Measurements from ENCODE around the gene TIE1.

Gene TIE1

GRCh38 chr1:43304771-43305300 lies 4.1 kb downstream of the TIE1 start:
- Histone ChIP-seq H3K9me3 (ENCODE audit: insufficient read depth, low read length) (no peaks in the 10 kb centered on the region), H3K79me2 (ENCODE audit: low read length) (no peaks in the 10 kb centered on the region), H3K4me3 (ENCODE audit: low read length) (no peak overlapping the region), H3K4me1 (ENCODE audit: low read length) (no peaks in the 10 kb centered on the region), H4K20me1 (ENCODE audit: insufficient read depth, low read length) (no peaks in the 10 kb centered on the region), H3K27ac (ENCODE audit: low read length) (no peak overlapping the region), H2AFZ (ENCODE audit: low read depth, low read length) (no peak overlapping the region), H3K4me2 (ENCODE audit: low read length) (no peak overlapping the region), H3K36me3 (replicated peaks; ENCODE audit: low read depth, low read length) (no peaks in the 10 kb centered on the region), H3K27me3 (ENCODE audit: low read depth, low read length) (peaks cover 6% of the 10 kb centered on the region; the same call in 1 of the 2 replicates), H3K9ac (ENCODE audit: low read length) (no peak overlapping the region)
- TF ChIP-seq EZH2phosphoT487 (IDR thresholded peaks at IDR 0.05; ENCODE audit: low read depth), result no peak

- Histone ChIP-seq H2AFZ (ENCODE audit: low read depth, low read length) (no peak overlapping the region), H3K4me3 (ENCODE audit: low read length) (no peak overlapping the region), H4K20me1 (ENCODE audit: insufficient read depth, low read length) (no peaks in the 10 kb centered on the region), H3K36me3 (replicated peaks; ENCODE audit: low read depth, low read length) (no peaks in the 10 kb centered on the region), H3K4me2 (ENCODE audit: low read length) (no peak overlapping the region), H3K79me2 (ENCODE audit: low read length) (no peaks in the 10 kb centered on the region), H3K4me1 (ENCODE audit: low read length) (no peaks in the 10 kb centered on the region), H3K27ac (ENCODE audit: low read length) (no peak overlapping the region), H3K9me3 (ENCODE audit: insufficient read depth, low read length) (no peaks in the 10 kb centered on the region), H3K9ac (ENCODE audit: low read length) (no peak overlapping the region), H3K27me3 (ENCODE audit: low read depth, low read length) (peaks cover 6% of the 10 kb centered on the region; the same call in 1 of the 2 replicates)
- TF ChIP-seq, protein P1, sequence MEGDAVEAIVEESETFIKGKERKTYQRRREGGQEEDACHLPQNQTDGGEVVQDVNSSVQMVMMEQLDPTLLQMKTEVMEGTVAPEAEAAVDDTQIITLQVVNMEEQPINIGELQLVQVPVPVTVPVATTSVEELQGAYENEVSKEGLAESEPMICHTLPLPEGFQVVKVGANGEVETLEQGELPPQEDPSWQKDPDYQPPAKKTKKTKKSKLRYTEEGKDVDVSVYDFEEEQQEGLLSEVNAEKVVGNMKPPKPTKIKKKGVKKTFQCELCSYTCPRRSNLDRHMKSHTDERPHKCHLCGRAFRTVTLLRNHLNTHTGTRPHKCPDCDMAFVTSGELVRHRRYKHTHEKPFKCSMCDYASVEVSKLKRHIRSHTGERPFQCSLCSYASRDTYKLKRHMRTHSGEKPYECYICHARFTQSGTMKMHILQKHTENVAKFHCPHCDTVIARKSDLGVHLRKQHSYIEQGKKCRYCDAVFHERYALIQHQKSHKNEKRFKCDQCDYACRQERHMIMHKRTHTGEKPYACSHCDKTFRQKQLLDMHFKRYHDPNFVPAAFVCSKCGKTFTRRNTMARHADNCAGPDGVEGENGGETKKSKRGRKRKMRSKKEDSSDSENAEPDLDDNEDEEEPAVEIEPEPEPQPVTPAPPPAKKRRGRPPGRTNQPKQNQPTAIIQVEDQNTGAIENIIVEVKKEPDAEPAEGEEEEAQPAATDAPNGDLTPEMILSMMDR (IDR thresholded peaks at IDR 0.05; ENCODE audit: low read depth, low read length), result no peak
- TF ChIP-seq EZH2phosphoT487 (IDR thresholded peaks at IDR 0.05; ENCODE audit: low read depth), result no peak
These were observed 4.7 kb downstream of the TIE1 start for GRCh38 chr1:43305461-43305860.

- no peak overlapping the region for H3K4me2 ChIP-seq (ENCODE audit: low read length)
- H3K27me3 ChIP-seq (ENCODE audit: low read depth, low read length), result peaks cover 6% of the 10 kb centered on the region; the same call in 1 of the 2 replicates
- H3K36me3 ChIP-seq (replicated peaks; ENCODE audit: low read depth, low read length), result no peaks in the 10 kb centered on the region
- no peak overlapping the region for H3K27ac ChIP-seq (ENCODE audit: low read length)
- TF ChIP-seq, protein P1 (IDR thresholded peaks at IDR 0.05; ENCODE audit: low read depth, low read length), result no peak
- no peak for TF ChIP-seq EZH2phosphoT487 (IDR thresholded peaks at IDR 0.05; ENCODE audit: low read depth)
- no peak overlapping the region for H2AFZ ChIP-seq (ENCODE audit: low read depth, low read length)
- H3K9ac ChIP-seq (ENCODE audit: low read length), result no peak overlapping the region
- H3K9me3 ChIP-seq (ENCODE audit: insufficient read depth, low read length), result no peaks in the 10 kb centered on the region
- no peaks in the 10 kb centered on the region for H4K20me1 ChIP-seq (ENCODE audit: insufficient read depth, low read length)
- H3K4me1 ChIP-seq (ENCODE audit: low read length), result no peaks in the 10 kb centered on the region
- no peak overlapping the region for H3K4me3 ChIP-seq (ENCODE audit: low read length)
- H3K79me2 ChIP-seq (ENCODE audit: low read length), result no peaks in the 10 kb centered on the region
These were observed 5.3 kb downstream of the TIE1 start for GRCh38 chr1:43305926-43306687.

GRCh38 chr1:43306688-43307457 lies 6.1 kb downstream of the TIE1 start:
- H3K79me2 ChIP-seq (ENCODE audit: low read length), result no peaks in the 10 kb centered on the region

More at GRCh38 chr1:43306688-43307457, 6.1 kb downstream of the TIE1 start:
- H3K36me3 ChIP-seq (replicated peaks; ENCODE audit: low read depth, low read length), result no peaks in the 10 kb centered on the region
- TF ChIP-seq, protein P1 (IDR thresholded peaks at IDR 0.05; ENCODE audit: low read depth, low read length), result no peak
- TF ChIP-seq EZH2phosphoT487 (IDR thresholded peaks at IDR 0.05; ENCODE audit: low read depth), result no peak
- no peak overlapping the region for H3K9ac ChIP-seq (ENCODE audit: low read length)
- H3K9me3 ChIP-seq (ENCODE audit: insufficient read depth, low read length), result no peaks in the 10 kb centered on the region
- no peaks in the 10 kb centered on the region for H3K4me1 ChIP-seq (ENCODE audit: low read length)
- H3K4me2 ChIP-seq (ENCODE audit: low read length), result no peak overlapping the region
- peaks cover 6% of the 10 kb centered on the region; the same call in 1 of the 2 replicates for H3K27me3 ChIP-seq (ENCODE audit: low read depth, low read length)
- no peak overlapping the region for H2AFZ ChIP-seq (ENCODE audit: low read depth, low read length)
- H4K20me1 ChIP-seq (ENCODE audit: insufficient read depth, low read length), result no peaks in the 10 kb centered on the region
- no peak overlapping the region for H3K4me3 ChIP-seq (ENCODE audit: low read length)
- no peak overlapping the region for H3K27ac ChIP-seq (ENCODE audit: low read length)

Measured in OCI-LY3 (cell line).